ENCODE measurements around the gene ERH. TPM values are rescaled to one million over a fixed set of nuclear protein-coding genes. Genes with fewer than 3 reads are reported as not detected.
"Not testable (repeated sequence)": the region's sequence is repeated elsewhere in the genome, so short reads cannot be mapped to it uniquely, and the experiment has no call there.

Gene ERH
- 100 to 1,000 TPM; 296 to 371 TPM for total RNA-seq

DNA sequence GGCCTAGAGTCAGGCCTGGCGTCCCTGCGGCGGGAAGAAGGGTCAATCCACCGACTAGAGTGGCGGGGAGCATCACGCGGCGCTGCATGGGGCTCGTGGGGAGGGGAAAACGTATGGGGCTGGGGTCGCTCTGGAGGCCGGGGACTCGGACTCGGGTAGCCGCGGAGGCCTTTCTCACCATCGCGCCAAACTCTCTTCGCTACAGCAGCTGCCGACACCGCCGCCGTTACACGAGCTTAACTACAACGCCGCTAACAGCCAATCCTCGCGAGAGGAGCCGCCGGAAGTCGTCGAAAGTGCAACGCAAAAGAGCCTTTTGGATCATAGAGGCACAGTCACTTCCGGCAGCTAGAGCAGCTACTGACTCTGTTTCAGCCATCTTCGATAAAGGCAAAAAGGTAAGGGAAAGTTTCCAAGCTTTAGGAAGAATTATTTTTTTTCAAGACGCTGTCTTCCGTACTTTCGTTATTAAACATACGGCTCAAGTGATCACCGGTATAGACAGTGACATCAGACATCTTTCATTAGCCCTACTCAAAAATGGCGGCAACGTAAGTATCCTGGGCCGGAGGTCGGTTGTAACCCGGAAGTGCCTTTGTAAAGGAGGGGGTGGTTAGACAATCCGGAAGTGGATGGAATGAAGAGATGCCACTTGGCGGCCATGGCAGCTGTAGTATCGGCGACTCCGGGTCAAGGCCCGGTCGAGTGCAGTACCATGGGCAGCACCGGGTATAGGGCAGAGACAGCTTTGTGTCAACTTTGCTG is at the start of gene ERH, which contains the start of gene SLC39A9:
ERH (minus strand) TSS at position 247 of the 765 bp plus-strand sequence; CDS start at position 181, 66 bp downstream.
SLC39A9 (plus strand) TSS at position 640 of the 765 bp plus-strand sequence. CDS start 678 bp downstream, outside the sequence.
- peaks cover 57 to 59% of the 10 kb centered on the region in 2 donors for H3K36me3 Mint-ChIP-seq
- peak; percentile 86 to 91 for DNase-seq (ENCODE audit: low spot score in 2 of 2)
- H3K9me3 Mint-ChIP-seq = no peaks in the 10 kb centered on the region
- peak within 1 kb of the TSS; percentile 97 to 100 for H3K27ac Mint-ChIP-seq
- peak; percentile 89 to 92 for ATAC-seq

- H3K27ac Mint-ChIP-seq = peak overlapping the region in 1 of 2 donors; percentile 32
- H3K36me3 Mint-ChIP-seq = peaks cover 5 to 11% of the 10 kb centered on the region in 2 donors
- no peak for ATAC-seq
- H3K9me3 Mint-ChIP-seq = no peaks in the 10 kb centered on the region
- no peak for DNase-seq (ENCODE audit: low spot score in 2 of 2)
These were observed 45.3 kb upstream of the ERH start for GRCh38 chr14:69443296-69443805.

GRCh38 chr14:69441948-69442347 is 43.8 kb upstream of the ERH start:
- peaks cover 5 to 11% of the 10 kb centered on the region in 2 donors for H3K36me3 Mint-ChIP-seq
- no peaks in the 10 kb centered on the region for H3K9me3 Mint-ChIP-seq
- DNase-seq (ENCODE audit: low spot score in 2 of 2) (no peak), ATAC-seq (no peak)
- H3K27ac Mint-ChIP-seq = peak overlapping the region in 1 of 2 donors; percentile 81

DNA sequence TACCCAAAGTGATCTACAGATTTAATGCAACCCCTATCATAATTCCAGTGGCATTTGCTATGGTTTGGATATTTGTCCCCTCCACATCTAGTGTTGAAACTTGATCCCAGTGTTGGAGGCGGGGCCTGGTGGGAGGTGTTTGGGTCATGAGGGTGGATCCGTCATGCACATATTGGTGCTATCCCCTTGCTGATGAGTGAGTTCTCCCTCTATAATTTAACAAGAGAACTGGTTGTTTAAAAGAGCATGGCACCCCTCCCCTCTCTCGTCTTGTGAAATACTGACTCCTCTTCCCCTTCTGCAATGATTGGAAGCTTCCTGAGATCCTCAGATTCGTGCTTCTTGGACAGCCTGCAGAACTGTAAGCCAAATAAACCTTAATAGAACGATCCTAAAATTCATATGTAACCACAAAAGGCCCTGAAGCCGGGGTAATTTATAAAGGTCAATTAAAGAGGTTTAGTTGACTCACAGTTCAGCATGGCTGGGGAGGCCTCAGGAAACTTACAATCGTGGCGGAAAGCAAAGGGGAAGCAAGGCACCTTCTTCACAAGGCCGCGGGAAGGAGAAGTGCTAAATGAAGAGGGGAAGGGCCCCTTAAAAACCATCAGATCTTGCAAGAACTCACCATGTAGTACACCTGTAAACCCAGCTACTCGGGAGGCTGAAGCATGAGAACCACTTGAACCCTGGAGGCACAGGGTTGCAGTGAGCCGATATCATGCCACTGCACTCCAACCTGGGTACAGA is 41.6 kb upstream of the ERH start:
- ATAC-seq = no peak
- Mint-ChIP-seq H3K36me3 (peaks cover 5 to 7% of the 10 kb centered on the region in 2 donors), H3K27ac (no peak overlapping the region), H3K9me3 (no peaks in the 10 kb centered on the region)
- no peak for DNase-seq (ENCODE audit: low spot score in 2 of 2)

DNA sequence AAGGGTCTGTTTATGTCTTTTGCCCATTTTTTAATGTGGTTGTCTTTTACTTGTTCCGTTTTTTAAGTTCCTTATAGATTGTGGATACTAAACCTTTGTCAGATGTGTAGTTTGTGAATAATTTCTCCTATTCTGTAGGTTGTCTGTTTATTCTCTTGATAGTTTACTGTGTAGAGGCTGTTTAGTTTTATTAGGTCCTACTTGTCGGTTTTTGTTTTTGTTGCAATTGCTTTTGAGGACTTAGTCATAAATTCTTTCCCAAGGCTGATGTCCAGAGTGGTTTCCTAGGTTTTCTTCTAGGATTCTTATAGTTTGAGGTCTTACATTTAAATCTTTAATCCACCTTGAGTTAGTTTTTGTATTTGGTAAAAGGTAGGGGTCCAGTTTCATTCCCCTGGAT is 34.3 kb upstream of the ERH start:
- Mint-ChIP-seq H3K9me3 (no peaks in the 10 kb centered on the region), H3K36me3 (peaks cover 9 to 11% of the 10 kb centered on the region in 2 donors), H3K27ac (no peak overlapping the region)
- DNase-seq (ENCODE audit: low spot score in 2 of 2) (no peak), ATAC-seq (no peak)

DNA sequence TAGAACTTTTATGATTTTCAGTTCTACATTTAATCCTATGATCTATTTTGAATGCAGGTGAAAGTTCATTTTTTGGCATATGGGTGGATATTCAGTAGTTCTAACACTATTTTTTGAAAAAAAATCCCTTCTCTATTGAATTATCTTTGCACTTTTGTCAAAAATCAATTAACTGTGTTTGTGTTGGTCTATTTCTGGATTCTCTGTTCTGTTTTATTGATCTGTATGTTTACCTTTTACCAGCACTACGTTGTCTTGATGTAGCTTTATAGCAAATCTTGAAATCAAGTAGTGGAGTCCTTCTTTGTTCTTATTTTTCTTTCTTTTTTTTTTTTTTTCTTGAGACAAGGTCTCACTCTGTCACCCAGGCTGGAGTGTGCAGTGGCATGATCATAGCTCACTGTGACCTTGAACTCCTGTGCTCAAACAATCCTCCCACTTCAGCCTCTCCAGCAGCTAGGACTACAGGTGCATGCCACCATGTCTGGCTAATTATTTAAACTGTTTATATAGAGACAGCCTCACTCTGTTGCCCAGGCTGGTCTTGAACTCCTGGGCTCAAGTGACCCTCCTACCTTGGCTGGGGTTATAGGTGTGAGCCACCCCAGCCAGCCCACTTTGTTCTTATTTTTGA is 32.3 kb upstream of the ERH start:
- DNase-seq (ENCODE audit: low spot score in 2 of 2) (no peak), ATAC-seq (no peak)
- Mint-ChIP-seq H3K9me3 (no peaks in the 10 kb centered on the region), H3K36me3 (peaks cover 13 to 17% of the 10 kb centered on the region in 2 donors), H3K27ac (no peak overlapping the region)

GRCh38 chr14:69429643-69430042 is 31.5 kb upstream of the ERH start:
- Mint-ChIP-seq H3K27ac (no peak overlapping the region), H3K9me3 (no peaks in the 10 kb centered on the region), H3K36me3 (peaks cover 13 to 25% of the 10 kb centered on the region in 2 donors)
- ATAC-seq (no peak), DNase-seq (ENCODE audit: low spot score in 2 of 2) (no peak)

- H3K9me3 Mint-ChIP-seq = no peaks in the 10 kb centered on the region
- H3K36me3 Mint-ChIP-seq = peaks cover 13 to 25% of the 10 kb centered on the region in 2 donors
- no peak for DNase-seq (ENCODE audit: low spot score in 2 of 2)
- ATAC-seq = no peak
- no peak overlapping the region for H3K27ac Mint-ChIP-seq
These were observed 30.3 kb upstream of the ERH start for GRCh38 chr14:69428289-69428998.

GRCh38 chr14:69427596-69427995 is 29.5 kb upstream of the ERH start:
- Mint-ChIP-seq H3K36me3 (peaks cover 13 to 25% of the 10 kb centered on the region in 2 donors), H3K27ac (no peak overlapping the region)

DNA sequence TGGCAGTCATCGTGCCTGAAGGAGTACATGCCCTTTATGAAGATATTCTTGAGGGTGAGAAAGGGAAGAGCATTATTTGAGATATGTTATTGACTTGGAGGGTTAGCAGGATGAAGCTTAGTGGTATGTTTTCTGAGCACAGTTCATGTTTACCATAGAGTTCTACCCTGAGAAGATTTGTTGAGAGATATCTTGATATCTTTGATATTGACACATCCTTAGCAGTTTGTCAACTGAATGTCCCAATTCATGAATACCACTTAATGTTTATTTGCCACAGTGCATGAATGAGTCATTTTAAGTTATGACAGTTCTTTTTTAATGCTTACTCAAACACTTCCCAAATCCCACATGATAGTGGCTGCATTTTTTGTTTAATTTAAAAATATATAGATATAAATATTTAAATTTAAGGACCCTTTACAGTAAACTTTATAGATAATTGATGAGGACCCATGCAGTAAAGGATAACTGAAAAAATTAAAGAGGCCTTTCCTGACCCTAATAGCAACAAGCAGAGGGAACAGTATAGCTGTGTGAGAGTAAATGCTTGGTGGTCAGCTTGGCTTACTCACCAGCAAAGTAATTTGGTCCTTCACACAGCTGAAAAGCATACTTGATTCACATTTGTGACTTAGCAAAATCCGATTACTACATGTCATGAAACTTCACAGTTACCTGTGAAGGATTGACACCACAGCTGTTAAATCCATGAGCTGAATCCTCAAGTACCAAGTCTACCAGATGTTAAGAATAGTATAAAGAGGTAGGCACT is 26.2 kb upstream of the ERH start:
- H3K36me3 Mint-ChIP-seq = peaks cover 13 to 25% of the 10 kb centered on the region in 2 donors
- H3K27ac Mint-ChIP-seq = no peak overlapping the region
- DNase-seq (ENCODE audit: low spot score in 2 of 2) (no peak), ATAC-seq (no peak)
- no peaks in the 10 kb centered on the region for H3K9me3 Mint-ChIP-seq

More at GRCh38 chr14:69427596-69427995, 29.5 kb upstream of the ERH start:
- ATAC-seq = no peak
- no peaks in the 10 kb centered on the region for H3K9me3 Mint-ChIP-seq
- DNase-seq (ENCODE audit: low spot score in 2 of 2) = no peak

- DNase-seq (ENCODE audit: low spot score in 2 of 2) = no peak
- Mint-ChIP-seq H3K36me3 (peaks cover 9 to 24% of the 10 kb centered on the region in 2 donors), H3K27ac (no peak overlapping the region), H3K9me3 (no peaks in the 10 kb centered on the region)
- no peak for ATAC-seq
These were observed 25.2 kb upstream of the ERH start for GRCh38 chr14:69423279-69423678.

DNA sequence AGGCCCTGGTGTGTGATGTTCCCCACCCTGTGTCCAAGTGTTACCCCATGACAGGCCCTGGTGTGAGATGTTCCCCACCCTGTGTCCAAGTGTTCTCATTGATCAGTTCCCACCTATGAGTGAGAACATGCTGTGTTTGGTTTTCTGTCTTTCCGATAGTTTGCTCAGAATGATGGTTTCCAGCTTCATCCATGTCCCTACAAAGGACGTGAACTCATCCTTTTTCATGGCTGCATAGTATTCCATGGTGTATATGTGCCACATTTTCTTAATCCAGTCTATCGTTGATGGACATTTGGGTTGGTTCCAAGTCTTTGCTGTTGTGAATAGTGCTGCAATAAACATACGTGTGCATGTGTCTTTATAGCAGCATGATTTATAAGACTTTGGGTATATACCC is 18.0 kb upstream of the ERH start:
- peaks cover 0 to 17% of the 10 kb centered on the region in 2 donors for H3K36me3 Mint-ChIP-seq
- not testable (repeated sequence) for DNase-seq (ENCODE audit: low spot score in 2 of 2); H3K9me3 Mint-ChIP-seq; ATAC-seq; H3K27ac Mint-ChIP-seq

DNA sequence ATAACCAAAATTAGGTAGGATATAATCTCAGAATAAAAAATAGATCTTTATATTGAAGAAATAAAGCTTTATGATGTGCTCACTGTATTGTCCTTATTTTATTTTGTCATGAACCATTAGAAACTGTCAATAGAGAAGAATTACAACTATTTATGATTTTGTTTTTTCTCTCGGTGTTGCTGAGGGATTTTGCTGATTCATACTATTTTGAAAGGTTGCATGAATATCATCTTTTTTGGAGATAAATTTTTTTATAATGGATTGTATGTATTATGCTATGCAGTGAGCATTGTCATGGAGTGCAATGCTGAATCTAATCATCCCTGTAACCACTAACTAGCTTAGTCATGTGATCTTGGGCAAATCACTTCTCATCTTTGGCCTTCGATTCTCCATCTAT is 15.4 kb upstream of the ERH start:
- ATAC-seq = no peak

GRCh38 chr14:69408331-69408960 is 10.3 kb upstream of the ERH start:
- H3K9me3 Mint-ChIP-seq = no peaks in the 10 kb centered on the region
- H3K36me3 Mint-ChIP-seq = peaks cover 0 to 13% of the 10 kb centered on the region in 2 donors
- H3K27ac Mint-ChIP-seq = peak overlapping the region in 1 of 2 donors; percentile 55
- no peak for DNase-seq (ENCODE audit: low spot score in 2 of 2)
- no peak for ATAC-seq

More for the DNA sequence above, 15.4 kb upstream of the ERH start:
- Mint-ChIP-seq H3K27ac (no peak overlapping the region), H3K36me3 (peaks cover 0 to 17% of the 10 kb centered on the region in 2 donors), H3K9me3 (no peaks in the 10 kb centered on the region)
- DNase-seq (ENCODE audit: low spot score in 2 of 2) = no peak

DNA sequence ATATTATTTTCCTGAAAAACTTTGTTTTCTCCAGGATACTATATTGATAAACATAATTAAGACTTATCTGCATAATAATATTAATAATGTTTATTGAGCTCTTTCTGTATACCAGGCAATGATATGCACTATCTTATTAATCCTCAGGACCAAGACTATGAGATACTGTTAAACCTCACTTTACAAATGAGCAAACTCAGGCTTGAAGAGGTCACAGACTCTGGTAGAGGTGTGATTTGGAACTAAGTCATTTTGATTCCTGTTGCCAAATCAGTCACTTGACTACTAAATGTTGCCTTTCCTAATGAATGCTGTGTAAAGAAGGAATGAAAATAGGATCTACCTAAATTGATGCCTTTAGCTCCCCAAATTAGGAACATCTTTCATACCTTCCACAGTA is 7.7 kb upstream of the ERH start:
- ATAC-seq = no peak
- DNase-seq (ENCODE audit: low spot score in 2 of 2) = no peak
- peaks cover 0 to 10% of the 10 kb centered on the region in 2 donors for H3K36me3 Mint-ChIP-seq
- H3K27ac Mint-ChIP-seq = no peak overlapping the region
- no peaks in the 10 kb centered on the region for H3K9me3 Mint-ChIP-seq
